ENCODE data around the gene RAB11FIP5. TPM values are rescaled to one million over a fixed set of nuclear protein-coding genes. Genes with fewer than 3 reads are reported as not detected.

The RAB11FIP5 gene
- total RNA-seq, 1 experiment from 2014 or later: 20.8 TPM

- no peak overlapping the region for H3K9ac ChIP-seq (ENCODE audit: low read length)
- H3K4me2 ChIP-seq (ENCODE audit: low read length): no peak overlapping the region
- BruUV-seq (replicated peaks): no TSS peak
- H3K4me1 ChIP-seq (ENCODE audit: control insufficient read depth in 1 of 2, insufficient read depth in 2 of 2, low read length in 2 of 2): peaks cover 3 to 7% of the 10 kb centered on the region in 2 experiments; a peak in 2 of 4 replicates
- H3K79me2 ChIP-seq (ENCODE audit: insufficient read depth, low read length): no peaks in the 10 kb centered on the region
- ChIA-PET RAD21 (ENCODE audit: low non-redundant PET in 1 of 2, low total read pairs in 2 of 2, uncharacterized antibody in 2 of 2, unreplicated experiment in 2 of 2) (no interaction called here), POLR2A (no interaction called here), CTCF (no interaction called here)
- no peak overlapping the region for H3K4me3 ChIP-seq (replicated peaks in 1 of 2; ENCODE audit: low read depth in 1 of 2, low read length in 2 of 2)
- H3K9me2 ChIP-seq (ENCODE audit: insufficient read depth): no peaks in the 10 kb centered on the region
- TF ChIP-seq TCF7L2 (IDR thresholded peaks at IDR 0.05; ENCODE audit: borderline replicate concordance, extremely low read depth, insufficient read depth, insufficient read length): no peak
- no peak for TF ChIP-seq EGR1 (IDR thresholded peaks at IDR 0.05; ENCODE audit: low read depth)
- no peak for TF ChIP-seq CEBPB (IDR thresholded peaks at IDR 0.05; ENCODE audit: low read depth)
- TF ChIP-seq REST (IDR thresholded peaks at IDR 0.05; ENCODE audit: low read depth): no peak
- TF ChIP-seq EZH2phosphoT487 (IDR thresholded peaks at IDR 0.05; ENCODE audit: borderline replicate concordance): no peak
- ATAC-seq (no peak), DNase-seq (ENCODE audit: low read depth, low spot score) (no peak)
- H3K9me3 ChIP-seq (ENCODE audit: control insufficient read depth in 1 of 2, insufficient read depth in 1 of 2, low read depth in 1 of 2, low read length in 2 of 2): no peaks in the 10 kb centered on the region
- H3K36me3 ChIP-seq (ENCODE audit: control insufficient read depth in 1 of 2, insufficient read depth in 2 of 2, low read length in 2 of 2): no peaks in the 10 kb centered on the region
- no peaks in the 10 kb centered on the region for H3K27me3 ChIP-seq (ENCODE audit: insufficient read depth, low read length)
- H2AFZ ChIP-seq (ENCODE audit: low read depth, low read length, poor library complexity, severe bottlenecking): no peak overlapping the region
- intact Hi-C loops (cut with micrococcal nuclease): no loop called here
- no peaks in the 10 kb centered on the region for H4K20me1 ChIP-seq (ENCODE audit: insufficient read depth)
- no peak overlapping the region for H3K27ac ChIP-seq (ENCODE audit: low read depth, low read length)
These were observed 83.9 kb downstream of the RAB11FIP5 start for GRCh38 chr2:73028841-73029240.

GRCh38 chr2:73027340-73027739 is 85.4 kb downstream of the RAB11FIP5 start:
- Histone ChIP-seq H3K4me1 (ENCODE audit: control insufficient read depth in 1 of 2, insufficient read depth in 2 of 2, low read length in 2 of 2) (peaks cover 0 to 3% of the 10 kb centered on the region in 2 experiments; a peak in 2 of 4 replicates), H3K27me3 (ENCODE audit: insufficient read depth, low read length) (no peaks in the 10 kb centered on the region), H3K79me2 (ENCODE audit: insufficient read depth, low read length) (no peaks in the 10 kb centered on the region), H3K4me2 (ENCODE audit: low read length) (no peak overlapping the region), H3K36me3 (ENCODE audit: control insufficient read depth in 1 of 2, insufficient read depth in 2 of 2, low read length in 2 of 2) (no peaks in the 10 kb centered on the region), H3K9me3 (ENCODE audit: control insufficient read depth in 1 of 2, insufficient read depth in 1 of 2, low read depth in 1 of 2, low read length in 2 of 2) (no peaks in the 10 kb centered on the region), H3K9ac (ENCODE audit: low read length) (no peak overlapping the region), H2AFZ (ENCODE audit: low read depth, low read length, poor library complexity, severe bottlenecking) (no peak overlapping the region), H3K27ac (ENCODE audit: low read depth, low read length) (no peak overlapping the region), H4K20me1 (ENCODE audit: insufficient read depth) (no peaks in the 10 kb centered on the region), H3K4me3 (replicated peaks in 1 of 2; ENCODE audit: low read depth in 1 of 2, low read length in 2 of 2) (no peak overlapping the region), H3K9me2 (ENCODE audit: insufficient read depth) (no peaks in the 10 kb centered on the region)
- CTCF ChIA-PET: no interaction called here
- ATAC-seq (no peak), DNase-seq (ENCODE audit: low read depth, low spot score) (no peak)
- no peak for TF ChIP-seq TCF7L2 (IDR thresholded peaks at IDR 0.05; ENCODE audit: borderline replicate concordance, extremely low read depth, insufficient read depth, insufficient read length)
- TF ChIP-seq FOSL1 (IDR thresholded peaks at IDR 0.05; ENCODE audit: low read depth): no peak
- no peak for TF ChIP-seq YY1 (IDR thresholded peaks at IDR 0.05; ENCODE audit: extremely low read depth, insufficient replicate concordance, low read depth, low read length)
- TF ChIP-seq EGR1 (IDR thresholded peaks at IDR 0.05; ENCODE audit: low read depth): no peak
- TF ChIP-seq RAD21 (IDR thresholded peaks at IDR 0.05; ENCODE audit: low read depth): no peak
- TF ChIP-seq ZNF274 (IDR thresholded peaks at IDR 0.05; ENCODE audit: low read depth, low read length): no peak
- intact Hi-C loops (cut with micrococcal nuclease): no loop called here
- BruUV-seq (replicated peaks): no TSS peak
- POLR2A ChIA-PET: no interaction called here
- RAD21 ChIA-PET (ENCODE audit: low non-redundant PET in 1 of 2, low total read pairs in 2 of 2, uncharacterized antibody in 2 of 2, unreplicated experiment in 2 of 2): no interaction called here

Data from HCT116 (cell line).